Calu3 (cell line): Measurements from ENCODE around the gene EPG5. TPM values are rescaled to one million over a fixed set of nuclear protein-coding genes. Genes with fewer than 3 reads are reported as not detected.
A peak's percentile ranks its signal among the peaks of the same experiment; 100 is the strongest.

Source experiments
- BruUV-seq: library from RNA; stranded (reverse); fragments of 400-500 nt; replicated peaks from 2 replicates; lab custom pipeline; 2021; lab: Mats Ljungman, UMichigan
- CTCF ChIA-PET: fragments of 300-600 bp; sonication (Branson Sonifier 250); formaldehyde crosslinking; loops from one replicate; lab custom pipeline; 2022; ENCODE audit warnings: antibody characterized with exemption; lab: Charles Lee
- DNase-seq: peaks from one replicate; pipeline ENCODE4 v3.0.0; 2022
- H3K27ac Mint-ChIP-seq: one replicate; pipeline ENCODE4 v1.8.0; 2022; ENCODE audit warnings: mixed read lengths; ENCODE audit not compliant: unreplicated experiment
- H3K27me3 Mint-ChIP-seq: one replicate; pipeline ENCODE4 v1.8.0; 2022; ENCODE audit warnings: mixed read lengths; ENCODE audit not compliant: unreplicated experiment
- H3K36me3 Mint-ChIP-seq: one replicate; pipeline ENCODE4 v1.8.0; 2022; ENCODE audit warnings: mild to moderate bottlenecking, moderate library complexity, mixed read lengths; ENCODE audit not compliant: insufficient read depth, unreplicated experiment
- H3K4me1 Mint-ChIP-seq: one replicate; pipeline ENCODE4 v1.8.0; 2022; ENCODE audit warnings: mild to moderate bottlenecking, low read depth, mixed read lengths; ENCODE audit not compliant: unreplicated experiment
- H3K4me3 Mint-ChIP-seq: one replicate; pipeline ENCODE4 v1.8.0; 2022; ENCODE audit warnings: mild to moderate bottlenecking, low read depth, moderate library complexity, mixed read lengths; ENCODE audit not compliant: unreplicated experiment
- H3K9me3 Mint-ChIP-seq: one replicate; pipeline ENCODE4 v1.8.0; 2022; ENCODE audit warnings: low read depth, mixed read lengths; ENCODE audit not compliant: unreplicated experiment
- CTCF ChIP-seq: fragments of 200-600 bp; IDR thresholded peaks from one replicate; pipeline ENCODE4 v1.8.0; 2022; ENCODE audit warnings: antibody characterized with exemption; ENCODE audit not compliant: unreplicated experiment
- intact Hi-C: fragments of 100-400 bp; cut with micrococcal nuclease; formaldehyde crosslinking; loops from one replicate; pipeline ENCODE4 v1.10.0; 2022; ENCODE audit not compliant: unreplicated experiment
- total RNA-seq: library from RNA; stranded (reverse); gene quantifications from 2 replicates; pipeline ENCODE4 v1.2.3, GENCODE V29; 2022

Gene EPG5
- total RNA-seq, 1 experiment from 2014 or later: 25.6 TPM

GRCh38 chr18:45805551-45805950 lies 161.6 kb downstream of the EPG5 start:
- TF ChIP-seq CTCF: no peak
- intact Hi-C loops: no loop called here
- BruUV-seq: no TSS peak
- Mint-ChIP-seq H3K9me3 (peaks cover 2% of the 10 kb centered on the region), H3K27ac (no peak overlapping the region), H3K27me3 (no peaks in the 10 kb centered on the region), H3K4me1 (peaks cover 40% of the 10 kb centered on the region), H3K36me3 (peaks cover 11% of the 10 kb centered on the region), H3K4me3 (no peak overlapping the region)
- CTCF ChIA-PET: no interaction called here
- no peak for DNase-seq

- no peak for TF ChIP-seq CTCF
- intact Hi-C loops: loop anchor here (5.0 kb wide), 1 partner anchor 34 kb away; no protein-coding TSS in a partner anchor
- H3K9me3 Mint-ChIP-seq: peaks cover 7% of the 10 kb centered on the region
Measured at GRCh38 chr18:45802814-45803492, 164.2 kb downstream of the EPG5 start.

GRCh38 chr18:45801416-45802004 lies 165.6 kb downstream of the EPG5 start:
- Mint-ChIP-seq H3K9me3 (peaks cover 7% of the 10 kb centered on the region), H3K36me3 (peaks cover 11% of the 10 kb centered on the region), H3K27ac (peak overlapping the region; percentile 86), H3K4me1 (peaks cover 30% of the 10 kb centered on the region), H3K4me3 (no peak overlapping the region), H3K27me3 (no peaks in the 10 kb centered on the region)
- TF ChIP-seq CTCF: no peak
- intact Hi-C loops: loop anchor here (5.0 kb wide), 1 partner anchor 36 kb away; no protein-coding TSS in a partner anchor
- BruUV-seq: no TSS peak
- no peak for DNase-seq
- CTCF ChIA-PET: interaction anchor here (0.6 kb wide), 1 partner anchor 164 kb away, joined by 3 read pairs; no protein-coding TSS in a partner anchor

More at GRCh38 chr18:45802814-45803492, 164.2 kb downstream of the EPG5 start:
- Mint-ChIP-seq H3K4me1 (peaks cover 40% of the 10 kb centered on the region), H3K27ac (peak overlapping the region; percentile 86), H3K4me3 (peak overlapping the region; percentile 19), H3K27me3 (no peaks in the 10 kb centered on the region), H3K36me3 (peaks cover 11% of the 10 kb centered on the region)
- peak; percentile 60 for DNase-seq
- CTCF ChIA-PET: interaction anchor here (1.3 to 1.5 kb wide), 2 partner anchors 28 to 78 kb away, joined by 3 to 5 read pairs; no protein-coding TSS in a partner anchor
- BruUV-seq: no TSS peak

Other genes with a start within 250 kb of the EPG5 start
- gene SLC14A1, start 243.1 kb downstream of the EPG5 start, total RNA-seq: not detected in 2 replicates
- gene SIGLEC15, start 141.7 kb downstream of the EPG5 start, total RNA-seq: 0.28 and 0.83 TPM in 2 replicates
- 2.6 TPM in 2 replicates for gene PSTPIP2, start 104.9 kb upstream of the EPG5 start, total RNA-seq
- 358 and 374 TPM in 2 replicates for gene ATP5F1A, start 131.0 kb upstream of the EPG5 start, total RNA-seq
- 33.5 and 35.7 TPM in 2 replicates for gene HAUS1, start 137.1 kb upstream of the EPG5 start, total RNA-seq